Measurements from ENCODE around the gene SIRPA.

The SIRPA gene

DNA sequence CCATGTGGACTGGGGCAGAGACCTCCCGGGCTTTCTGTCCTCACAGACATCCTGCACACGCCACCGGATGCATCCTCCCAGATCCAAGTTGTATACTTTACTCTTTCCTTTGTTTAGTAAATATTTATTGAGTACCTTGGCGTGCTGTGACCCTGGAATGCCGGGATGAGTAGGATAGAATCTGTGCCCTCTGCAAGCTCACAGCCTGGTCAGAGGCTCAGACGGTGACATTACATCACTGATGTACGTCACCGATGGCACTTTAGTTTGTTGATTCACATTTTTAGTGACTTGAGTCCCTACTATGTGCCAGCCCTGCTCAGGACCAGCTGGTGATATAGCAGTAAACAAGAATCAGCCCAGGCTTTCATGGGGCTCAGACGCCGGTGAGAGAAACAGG is 32.9 kb downstream of the SIRPA start:
- in situ Hi-C loops (cut with MboI; ENCODE audit: low sequenced_read_pairs), result no loop called here
- no peaks in the 10 kb centered on the region for H3K27me3 ChIP-seq (ENCODE audit: low read depth)
- no peaks in the 10 kb centered on the region for H3K9me3 ChIP-seq
- H3K4me3 ChIP-seq, result no peak overlapping the region
- no peaks in the 10 kb centered on the region for H3K4me1 ChIP-seq
- no peaks in the 10 kb centered on the region for H3K36me3 ChIP-seq (replicated peaks)
- no peak for DNase-seq (ENCODE audit: low spot score in 2 of 2)

GRCh38 chr20:1928782-1929181 is 33.6 kb downstream of the SIRPA start:
- Histone ChIP-seq H3K9me3 (no peaks in the 10 kb centered on the region), H3K4me1 (no peaks in the 10 kb centered on the region), H3K4me3 (no peak overlapping the region), H3K36me3 (replicated peaks) (no peaks in the 10 kb centered on the region), H3K27me3 (ENCODE audit: low read depth) (no peaks in the 10 kb centered on the region)
- in situ Hi-C loops (cut with MboI; ENCODE audit: low sequenced_read_pairs), result no loop called here
- no peak for DNase-seq (ENCODE audit: low spot score in 2 of 2)

- Histone ChIP-seq H3K4me3 (no peak overlapping the region), H3K36me3 (replicated peaks) (no peaks in the 10 kb centered on the region), H3K9me3 (no peaks in the 10 kb centered on the region), H3K4me1 (no peaks in the 10 kb centered on the region), H3K27me3 (ENCODE audit: low read depth) (no peaks in the 10 kb centered on the region)
- in situ Hi-C loops (cut with MboI; ENCODE audit: low sequenced_read_pairs), result no loop called here
- DNase-seq (ENCODE audit: low spot score in 2 of 2), result no peak
Observed at GRCh38 chr20:1929460-1929859, 34.3 kb downstream of the SIRPA start.

GRCh38 chr20:1930165-1930564 is 35.0 kb downstream of the SIRPA start:
- no peak for DNase-seq (ENCODE audit: low spot score in 2 of 2)
- Histone ChIP-seq H3K9me3 (no peaks in the 10 kb centered on the region), H3K36me3 (replicated peaks) (no peaks in the 10 kb centered on the region), H3K4me3 (no peak overlapping the region), H3K4me1 (no peaks in the 10 kb centered on the region), H3K27me3 (ENCODE audit: low read depth) (no peaks in the 10 kb centered on the region)
- in situ Hi-C loops (cut with MboI; ENCODE audit: low sequenced_read_pairs), result no loop called here

DNA sequence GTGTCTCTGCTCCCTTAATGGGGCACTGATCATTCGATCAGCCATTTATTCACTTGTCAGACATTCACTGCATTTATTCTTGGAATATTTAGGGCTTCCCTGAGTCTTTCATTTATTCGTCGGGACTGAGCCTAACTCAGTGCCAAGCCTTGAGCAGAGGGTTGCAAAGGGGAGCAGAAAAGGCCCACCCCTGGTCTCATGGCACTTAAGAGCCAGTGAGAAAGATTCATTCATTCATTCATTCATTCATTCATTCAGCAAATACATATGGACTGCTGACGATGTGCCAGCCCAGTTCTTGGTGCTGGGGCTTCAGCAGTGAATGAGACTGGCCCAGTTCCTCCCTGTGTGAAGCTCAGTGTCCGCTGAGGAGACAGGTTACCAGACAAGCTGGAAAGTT is 36.6 kb downstream of the SIRPA start:
- no peaks in the 10 kb centered on the region for H3K27me3 ChIP-seq (ENCODE audit: low read depth)
- H3K4me3 ChIP-seq, result no peak overlapping the region
- no peak for DNase-seq (ENCODE audit: low spot score in 2 of 2)
- in situ Hi-C loops (cut with MboI; ENCODE audit: low sequenced_read_pairs), result no loop called here
- no peaks in the 10 kb centered on the region for H3K9me3 ChIP-seq
- no peaks in the 10 kb centered on the region for H3K36me3 ChIP-seq (replicated peaks)
- H3K4me1 ChIP-seq, result no peaks in the 10 kb centered on the region

DNA sequence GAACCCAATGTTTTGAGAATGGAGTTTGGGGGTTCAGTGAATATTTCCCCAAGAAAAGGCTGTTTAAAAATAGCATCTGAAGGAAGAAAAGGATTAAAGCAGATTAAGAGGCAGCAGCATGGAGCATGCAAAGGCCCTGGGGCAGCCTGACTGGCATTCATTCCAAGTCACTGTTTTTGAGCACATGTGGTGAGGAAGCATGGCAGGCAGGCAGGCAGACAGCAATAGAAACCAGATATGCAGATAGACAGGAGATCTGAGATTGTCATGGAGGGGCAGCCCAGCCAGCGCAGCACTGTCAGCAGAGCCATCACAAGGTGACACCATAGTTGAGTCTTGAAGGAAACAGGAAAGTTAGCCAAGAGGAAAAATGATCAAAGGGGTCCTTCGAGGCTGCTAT is 37.8 kb downstream of the SIRPA start:
- H3K36me3 ChIP-seq (replicated peaks), result no peaks in the 10 kb centered on the region
- in situ Hi-C loops (cut with MboI; ENCODE audit: low sequenced_read_pairs), result no loop called here
- H3K4me1 ChIP-seq, result no peaks in the 10 kb centered on the region

DNA sequence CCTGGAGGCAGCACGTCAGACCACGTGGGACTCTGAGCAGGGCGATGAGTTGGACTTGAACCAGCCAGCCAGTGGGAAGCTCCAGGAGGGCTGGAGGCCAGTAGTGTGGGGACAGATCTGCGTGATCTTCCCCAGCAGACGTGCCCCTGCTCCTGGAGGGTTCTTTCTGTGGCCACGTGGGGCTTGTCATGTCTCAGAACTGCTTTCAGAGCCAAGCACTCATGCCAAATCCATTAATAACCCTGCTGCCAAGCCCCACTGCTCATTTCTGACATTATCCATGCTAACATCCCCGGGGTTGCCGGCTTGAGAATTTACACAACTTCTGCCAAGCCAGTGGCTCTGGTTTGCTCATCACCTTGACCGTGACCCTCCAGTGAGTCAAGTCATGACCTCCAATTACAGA is 38.3 kb downstream of the SIRPA start:
- Histone ChIP-seq H3K27me3 (ENCODE audit: low read depth) (no peaks in the 10 kb centered on the region), H3K4me3 (no peak overlapping the region), H3K36me3 (replicated peaks) (no peaks in the 10 kb centered on the region), H3K9me3 (no peaks in the 10 kb centered on the region), H3K4me1 (no peaks in the 10 kb centered on the region)
- in situ Hi-C loops (cut with MboI; ENCODE audit: low sequenced_read_pairs), result no loop called here
- no peak for DNase-seq (ENCODE audit: low spot score in 2 of 2)

More for the DNA sequence above, 37.8 kb downstream of the SIRPA start:
- DNase-seq (ENCODE audit: low spot score in 2 of 2), result no peak
- H3K27me3 ChIP-seq (ENCODE audit: low read depth), result no peaks in the 10 kb centered on the region
- H3K9me3 ChIP-seq, result no peaks in the 10 kb centered on the region
- no peak overlapping the region for H3K4me3 ChIP-seq

DNA sequence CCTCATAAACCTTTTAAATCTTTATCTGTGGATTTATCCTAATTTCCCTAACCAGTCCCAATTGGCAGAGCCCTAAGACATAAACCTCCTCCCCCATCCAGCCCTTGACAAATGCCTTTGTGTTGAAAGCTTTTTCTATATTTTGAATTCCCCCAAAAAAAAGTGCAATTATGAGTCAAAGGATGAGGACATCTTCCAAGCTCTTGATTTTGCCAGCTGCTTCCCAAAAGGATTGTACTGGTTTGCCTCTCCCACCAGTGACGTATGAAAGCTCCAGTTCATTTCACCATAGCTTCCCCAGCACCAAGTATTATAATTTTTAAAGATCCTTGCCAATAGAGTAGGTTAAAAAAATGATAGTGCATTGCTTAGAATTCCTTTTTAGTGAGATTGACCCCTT is 38.9 kb downstream of the SIRPA start:
- in situ Hi-C loops (cut with MboI; ENCODE audit: low sequenced_read_pairs), result no loop called here
- H3K36me3 ChIP-seq (replicated peaks), result no peaks in the 10 kb centered on the region
- H3K4me3 ChIP-seq, result no peak overlapping the region
- H3K4me1 ChIP-seq, result no peaks in the 10 kb centered on the region
- no peaks in the 10 kb centered on the region for H3K9me3 ChIP-seq
- DNase-seq (ENCODE audit: low spot score in 2 of 2), result no peak
- no peaks in the 10 kb centered on the region for H3K27me3 ChIP-seq (ENCODE audit: low read depth)

DNA sequence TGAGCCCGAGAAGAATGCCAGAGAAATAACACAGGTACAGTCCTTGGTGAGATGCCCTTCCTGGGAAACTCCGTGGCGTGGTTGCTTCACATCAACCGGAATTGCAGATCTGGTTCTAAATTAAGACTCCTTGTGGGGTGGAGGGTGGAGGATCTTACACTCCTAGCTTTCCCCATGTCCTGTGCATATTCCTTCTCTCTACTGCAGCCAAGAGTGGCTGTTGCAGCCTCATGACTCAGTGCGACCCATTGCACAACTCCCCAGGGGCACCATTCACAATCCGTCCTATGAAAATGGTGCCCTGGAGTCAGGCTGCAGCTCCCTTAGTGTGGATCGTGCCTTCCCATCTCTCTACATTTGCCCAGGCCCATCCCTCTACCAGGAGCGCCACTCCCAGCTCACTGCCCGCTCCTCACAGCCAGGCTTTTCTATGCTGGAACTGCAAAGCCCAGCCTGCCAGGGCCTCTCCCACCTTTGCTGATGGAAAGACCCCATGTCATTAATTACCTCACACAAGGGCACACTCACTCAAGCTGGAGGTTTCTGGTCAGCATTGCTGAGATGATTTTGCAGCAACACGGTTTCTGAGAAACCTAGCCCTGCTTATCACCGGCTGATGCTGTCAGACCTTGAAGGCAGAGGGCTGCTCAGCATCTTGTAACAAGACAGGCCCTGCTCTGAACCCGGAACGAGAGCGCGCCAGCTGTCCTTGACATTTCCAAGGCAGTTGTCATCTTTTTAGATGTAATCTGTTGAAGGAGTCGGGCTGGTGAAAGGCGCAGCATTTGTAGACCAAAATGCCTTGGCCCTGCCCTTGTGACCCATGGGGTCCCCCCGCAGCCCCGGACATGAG is 39.7 kb downstream of the SIRPA start:
- no peaks in the 10 kb centered on the region for H3K4me1 ChIP-seq
- no peak overlapping the region for H3K4me3 ChIP-seq
- no peaks in the 10 kb centered on the region for H3K9me3 ChIP-seq
- no peaks in the 10 kb centered on the region for H3K27me3 ChIP-seq (ENCODE audit: low read depth)
- no peak for DNase-seq (ENCODE audit: low spot score in 2 of 2)
- H3K36me3 ChIP-seq (replicated peaks), result no peaks in the 10 kb centered on the region
- in situ Hi-C loops (cut with MboI; ENCODE audit: low sequenced_read_pairs), result no loop called here

GRCh38 chr20:1935696-1936366 is 40.6 kb downstream of the SIRPA start:
- in situ Hi-C loops (cut with MboI; ENCODE audit: low sequenced_read_pairs), result no loop called here
- H3K9me3 ChIP-seq, result no peaks in the 10 kb centered on the region
- DNase-seq (ENCODE audit: low spot score in 2 of 2), result no peak
- H3K4me3 ChIP-seq, result no peak overlapping the region
- H3K36me3 ChIP-seq (replicated peaks), result no peaks in the 10 kb centered on the region
- H3K27me3 ChIP-seq (ENCODE audit: low read depth), result no peaks in the 10 kb centered on the region; the same call in 1 of the 2 replicates
- no peaks in the 10 kb centered on the region for H3K4me1 ChIP-seq

- Histone ChIP-seq H3K9me3 (no peaks in the 10 kb centered on the region), H3K36me3 (replicated peaks) (no peaks in the 10 kb centered on the region), H3K4me1 (no peaks in the 10 kb centered on the region), H3K4me3 (no peak overlapping the region), H3K27me3 (ENCODE audit: low read depth) (no peaks in the 10 kb centered on the region; the same call in 1 of the 2 replicates)
- no peak for DNase-seq (ENCODE audit: low spot score in 2 of 2)
- in situ Hi-C loops (cut with MboI; ENCODE audit: low sequenced_read_pairs), result no loop called here
Observed at GRCh38 chr20:1937316-1937976, 42.2 kb downstream of the SIRPA start.

DNA sequence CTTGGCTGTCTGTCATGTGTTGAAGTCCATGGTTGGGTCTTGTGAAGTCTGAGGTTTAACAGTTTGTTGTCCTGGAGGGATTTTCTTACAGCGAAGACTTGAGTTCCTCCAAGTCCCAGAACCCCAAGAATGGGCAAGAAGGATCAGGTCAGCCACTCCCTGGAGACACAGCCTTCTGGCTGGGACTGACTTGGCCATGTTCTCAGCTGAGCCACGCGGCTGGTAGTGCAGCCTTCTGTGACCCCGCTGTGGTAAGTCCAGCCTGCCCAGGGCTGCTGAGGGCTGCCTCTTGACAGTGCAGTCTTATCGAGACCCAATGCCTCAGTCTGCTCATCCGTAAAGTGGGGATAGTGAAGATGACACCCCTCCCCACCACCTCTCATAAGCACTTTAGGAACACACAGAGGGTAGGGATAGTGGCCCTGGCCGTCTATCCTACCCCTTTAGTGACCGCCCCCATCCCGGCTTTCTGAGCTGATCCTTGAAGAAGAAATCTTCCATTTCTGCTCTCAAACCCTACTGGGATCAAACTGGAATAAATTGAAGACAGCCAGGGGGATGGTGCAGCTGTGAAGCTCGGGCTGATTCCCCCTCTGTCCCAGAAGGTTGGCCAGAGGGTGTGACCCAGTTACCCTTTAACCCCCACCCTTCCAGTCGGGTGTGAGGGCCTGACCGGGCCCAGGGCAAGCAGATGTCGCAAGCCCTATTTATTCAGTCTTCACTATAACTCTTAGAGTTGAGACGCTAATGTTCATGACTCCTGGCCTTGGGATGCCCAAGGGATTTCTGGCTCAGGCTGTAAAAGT is 43.5 kb downstream of the SIRPA start:
- no peak for DNase-seq (ENCODE audit: low spot score in 2 of 2)

DNA sequence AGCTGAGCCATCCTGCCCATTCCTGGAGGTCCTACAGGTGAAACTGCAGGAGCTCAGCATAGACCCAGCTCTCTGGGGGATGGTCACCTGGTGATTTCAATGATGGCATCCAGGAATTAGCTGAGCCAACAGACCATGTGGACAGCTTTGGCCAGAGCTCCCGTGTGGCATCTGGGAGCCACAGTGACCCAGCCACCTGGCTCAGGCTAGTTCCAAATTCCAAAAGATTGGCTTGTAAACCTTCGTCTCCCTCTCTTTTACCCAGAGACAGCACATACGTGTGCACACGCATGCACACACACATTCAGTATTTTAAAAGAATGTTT is 44.0 kb downstream of the SIRPA start:
- H3K27me3 ChIP-seq (ENCODE audit: low read depth), result peaks cover 14% of the 10 kb centered on the region
- no peaks in the 10 kb centered on the region for H3K36me3 ChIP-seq (replicated peaks)
- in situ Hi-C loops (cut with MboI; ENCODE audit: low sequenced_read_pairs), result no loop called here
- no peak overlapping the region for H3K4me3 ChIP-seq
- DNase-seq (ENCODE audit: low spot score in 2 of 2), result no peak
- H3K4me1 ChIP-seq, result no peaks in the 10 kb centered on the region
- no peaks in the 10 kb centered on the region for H3K9me3 ChIP-seq

More for the DNA sequence above, 43.5 kb downstream of the SIRPA start:
- Histone ChIP-seq H3K9me3 (no peaks in the 10 kb centered on the region), H3K27me3 (ENCODE audit: low read depth) (peaks cover 9% of the 10 kb centered on the region; the same call in 1 of the 2 replicates), H3K4me3 (no peak overlapping the region), H3K4me1 (no peaks in the 10 kb centered on the region), H3K36me3 (replicated peaks) (no peaks in the 10 kb centered on the region)
- in situ Hi-C loops (cut with MboI; ENCODE audit: low sequenced_read_pairs), result no loop called here

All from HAP-1 (cell line).